ENCODE results near the gene TBC1D5.
A peak's percentile ranks its signal among the peaks of the same experiment; 100 is the strongest.
"Not testable (repeated sequence)": the region's sequence is repeated elsewhere in the genome, so short reads cannot be mapped to it uniquely, and the experiment has no call there.

TBC1D5 gene

GRCh38 chr3:17546500-17547255 is 195.8 kb downstream of the TBC1D5 start:
- no peak for DNase-seq (ENCODE audit: low read depth)
- TF ChIP-seq CTCF (IDR thresholded peaks at IDR 0.05; ENCODE audit: control insufficient read depth, insufficient read depth, low read depth, low read length, missing control alignments): no peak
- H3K4me3 ChIP-seq (ENCODE audit: control insufficient read depth, low read depth, low read length): no peak overlapping the region

GRCh38 chr3:17544632-17545031 is 197.8 kb downstream of the TBC1D5 start:
- DNase-seq (ENCODE audit: low read depth): no peak
- no peak overlapping the region for H3K4me3 ChIP-seq (ENCODE audit: control insufficient read depth, low read depth, low read length)
- TF ChIP-seq CTCF (IDR thresholded peaks at IDR 0.05; ENCODE audit: control insufficient read depth, insufficient read depth, low read depth, low read length, missing control alignments): peak; percentile 24

- TF ChIP-seq CTCF (IDR thresholded peaks at IDR 0.05; ENCODE audit: control insufficient read depth, insufficient read depth, low read depth, low read length, missing control alignments): no peak
- H3K4me3 ChIP-seq (ENCODE audit: control insufficient read depth, low read depth, low read length): no peak overlapping the region
- DNase-seq (ENCODE audit: low read depth): no peak
These were observed 199.8 kb downstream of the TBC1D5 start for GRCh38 chr3:17542591-17542990.

GRCh38 chr3:17539436-17539835 is 203.0 kb downstream of the TBC1D5 start:
- no peak overlapping the region for H3K4me3 ChIP-seq (ENCODE audit: control insufficient read depth, low read depth, low read length)
- no peak for TF ChIP-seq CTCF (IDR thresholded peaks at IDR 0.05; ENCODE audit: control insufficient read depth, insufficient read depth, low read depth, low read length, missing control alignments)
- no peak for DNase-seq (ENCODE audit: low read depth)

GRCh38 chr3:17535274-17535673 is 207.2 kb downstream of the TBC1D5 start:
- TF ChIP-seq CTCF (IDR thresholded peaks at IDR 0.05; ENCODE audit: control insufficient read depth, insufficient read depth, low read depth, low read length, missing control alignments): no peak
- DNase-seq (ENCODE audit: low read depth): no peak
- no peak overlapping the region for H3K4me3 ChIP-seq (ENCODE audit: control insufficient read depth, low read depth, low read length)

GRCh38 chr3:17532446-17532845 is 210.0 kb downstream of the TBC1D5 start:
- not testable (repeated sequence) for DNase-seq (ENCODE audit: low read depth)

GRCh38 chr3:17529677-17530076 is 212.8 kb downstream of the TBC1D5 start:
- TF ChIP-seq CTCF (IDR thresholded peaks at IDR 0.05; ENCODE audit: control insufficient read depth, insufficient read depth, low read depth, low read length, missing control alignments): no peak
- no peak overlapping the region for H3K4me3 ChIP-seq (ENCODE audit: control insufficient read depth, low read depth, low read length)
- no peak for DNase-seq (ENCODE audit: low read depth)

More at GRCh38 chr3:17532446-17532845, 210.0 kb downstream of the TBC1D5 start:
- H3K4me3 ChIP-seq (ENCODE audit: control insufficient read depth, low read depth, low read length): not testable (repeated sequence)

Data from AG09309 (cell line).